GM21717 (cell line): Measurements from ENCODE around the gene TBCB.
A peak's percentile ranks its signal among the peaks of the same experiment; 100 is the strongest.
"Not testable (repeated sequence)": the region's sequence is repeated elsewhere in the genome, so short reads cannot be mapped to it uniquely, and the experiment has no call there.

ENCODE experiments used
- ATAC-seq: cut with Tn5 transposase; IDR thresholded peaks from one replicate; pipeline ENCODE4 v1.9.1; 2021; ENCODE audit warnings: mild to moderate bottlenecking, moderate library complexity; ENCODE audit not compliant: unreplicated experiment

TBCB gene

DNA sequence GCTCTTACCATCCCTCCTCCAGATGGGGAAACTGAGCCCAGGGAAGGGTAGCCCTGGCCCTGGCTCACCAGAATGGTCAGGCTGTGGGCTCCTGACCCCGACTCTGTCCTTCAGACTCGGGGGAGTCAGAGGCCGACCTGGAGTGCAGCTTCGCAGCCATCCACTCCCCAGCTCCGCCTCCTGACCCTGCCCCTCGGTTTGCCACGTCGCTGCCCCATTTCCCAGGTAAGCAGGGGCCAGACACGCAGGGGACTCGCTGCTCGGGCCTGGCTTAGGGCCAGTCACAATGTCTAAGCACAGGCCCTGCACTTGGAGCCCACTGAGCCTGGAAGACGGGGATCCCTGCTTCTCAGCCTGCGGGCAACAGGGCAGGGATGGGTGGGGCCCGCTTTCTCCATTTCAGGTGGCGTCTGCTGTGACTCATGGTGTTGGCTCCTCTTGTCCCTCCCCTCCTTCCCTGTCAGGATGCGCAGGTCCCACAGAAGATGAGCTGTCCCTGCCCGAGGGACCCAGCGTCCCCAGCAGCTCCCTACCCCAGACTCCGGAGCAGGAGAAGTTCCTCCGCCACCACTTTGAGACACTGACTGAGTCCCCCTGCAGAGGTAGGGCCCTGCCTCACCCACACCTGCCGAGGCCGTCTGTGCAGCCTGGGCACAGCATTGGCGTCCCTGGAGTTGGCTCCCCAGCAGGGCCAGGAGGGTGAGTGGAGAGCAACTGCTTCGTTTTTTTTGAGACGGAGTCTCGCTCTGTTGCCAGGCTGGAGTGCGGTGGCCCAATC, 13.5 kb upstream of the TBCB start:
- no peak for ATAC-seq

DNA sequence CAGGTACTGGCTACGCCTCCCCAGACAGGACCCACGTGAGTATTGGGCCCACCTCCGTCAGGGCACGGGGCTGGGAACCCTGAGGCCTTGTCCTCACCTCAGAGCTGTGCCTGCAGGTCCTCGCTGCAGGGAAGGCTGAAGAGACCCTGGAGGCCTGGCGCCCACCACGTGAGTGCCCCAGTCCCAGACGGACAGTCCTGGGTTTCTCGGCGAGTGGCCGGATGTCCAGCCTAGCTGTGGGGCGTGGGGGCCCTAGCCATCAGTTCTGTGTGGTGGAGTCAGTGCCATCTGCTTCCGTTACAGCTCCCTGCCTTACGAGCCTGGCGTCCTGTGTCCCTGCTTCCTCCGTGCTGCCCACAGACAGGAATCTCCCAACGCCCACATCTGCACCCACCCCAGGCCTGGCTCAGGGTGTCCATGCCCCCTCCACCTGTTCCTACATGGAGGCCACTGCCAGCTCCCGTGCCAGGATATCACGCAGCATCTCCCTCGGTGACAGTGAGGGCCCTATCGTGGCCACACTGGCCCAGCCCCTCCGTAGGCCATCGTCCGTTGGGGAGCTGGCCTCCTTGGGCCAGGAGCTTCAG, 12.1 kb upstream of the TBCB start:
- ATAC-seq = no peak

DNA sequence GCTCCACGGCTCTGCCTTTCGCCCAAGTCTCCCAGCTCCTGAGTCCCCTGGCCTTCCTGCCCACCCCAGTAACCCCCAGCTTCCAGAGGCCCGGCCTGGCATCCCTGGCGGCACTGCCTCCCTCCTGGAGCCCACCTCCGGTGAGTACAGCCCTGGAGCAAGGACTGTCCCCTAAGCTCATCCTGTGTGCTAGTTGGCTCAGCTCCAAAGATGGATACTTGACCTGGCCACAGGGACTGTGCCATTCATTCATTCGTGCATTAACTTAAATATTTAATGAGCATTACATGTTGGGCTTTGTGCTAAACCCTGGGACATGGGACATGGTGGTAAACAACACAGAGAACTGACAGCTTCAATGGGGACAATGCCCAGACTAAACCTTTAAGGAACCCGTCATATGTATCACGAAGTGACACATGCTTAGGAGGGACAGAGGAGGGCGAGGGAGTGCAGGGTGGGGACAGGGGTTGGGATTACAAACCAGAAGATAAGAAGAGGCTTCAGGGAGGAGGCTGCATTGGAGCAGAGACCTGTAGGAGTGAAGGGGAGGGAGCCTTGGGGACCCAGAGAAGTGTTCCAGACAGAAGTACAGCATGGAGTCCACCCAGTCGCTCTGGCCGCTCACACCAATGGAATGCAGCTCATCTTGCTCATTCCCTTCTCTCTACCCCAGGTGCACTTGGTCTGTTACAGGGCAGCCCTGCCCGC, 11.3 kb upstream of the TBCB start:
- ATAC-seq = no peak

DNA sequence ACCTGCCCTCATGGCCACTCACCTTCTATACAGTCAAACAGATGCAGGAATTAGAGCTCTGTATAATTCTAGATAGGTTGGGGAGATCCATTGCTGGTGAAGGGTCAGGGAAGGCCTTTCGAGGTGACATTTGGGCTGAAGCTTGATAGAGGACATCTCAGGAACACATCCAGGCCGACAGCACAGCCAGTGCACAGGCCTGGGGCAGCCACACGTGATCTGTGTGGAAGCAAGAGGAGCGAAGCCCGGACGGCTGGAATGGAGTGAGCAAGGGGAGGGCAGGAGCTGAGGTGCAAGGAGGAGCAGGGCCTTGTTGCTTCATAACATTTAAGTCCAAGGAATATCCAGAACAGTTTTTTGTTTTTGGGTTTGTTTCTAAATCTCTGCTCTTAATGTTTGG, 8.8 kb upstream of the TBCB start:
- no peak for ATAC-seq

DNA sequence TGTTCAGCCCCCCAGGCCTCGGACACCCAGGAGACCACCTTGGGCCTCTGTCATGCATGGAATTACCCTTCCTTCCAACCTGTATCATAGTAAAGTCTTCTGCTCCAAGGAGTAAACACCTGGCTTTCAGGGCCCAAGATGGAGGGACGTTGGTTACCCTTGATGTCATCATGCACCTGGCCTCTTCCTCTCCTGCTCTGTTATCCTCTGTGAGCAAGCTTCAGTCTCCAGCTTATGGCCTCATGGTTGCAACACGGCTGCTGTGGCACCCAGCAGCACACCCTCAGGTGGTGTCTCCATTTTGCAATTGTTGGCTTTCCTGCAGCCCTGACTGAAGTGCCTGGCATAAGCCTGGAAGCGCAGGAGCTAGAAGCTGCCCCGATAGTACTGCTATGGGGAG, 8.3 kb upstream of the TBCB start:
- no peak for ATAC-seq

DNA sequence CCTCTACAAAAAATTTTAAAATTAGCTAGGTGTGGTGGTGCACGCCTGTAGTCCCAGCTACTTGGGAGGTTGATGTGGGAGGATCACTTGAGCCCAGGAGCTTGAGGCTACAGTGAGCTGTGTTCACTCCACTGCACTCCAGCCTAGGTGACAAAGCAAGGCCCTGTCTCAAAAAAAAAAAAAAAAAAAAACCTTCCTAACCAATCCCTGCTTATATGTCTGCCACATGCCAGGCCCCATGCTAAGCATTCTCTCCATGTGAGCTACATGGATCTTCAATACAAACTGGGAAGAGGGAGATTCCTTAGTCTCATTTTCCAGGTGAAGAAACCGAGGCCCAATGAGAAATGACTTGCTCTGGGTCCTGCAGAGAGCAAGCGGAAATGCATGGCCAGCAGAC, 6.6 kb upstream of the TBCB start:
- ATAC-seq = no peak

DNA sequence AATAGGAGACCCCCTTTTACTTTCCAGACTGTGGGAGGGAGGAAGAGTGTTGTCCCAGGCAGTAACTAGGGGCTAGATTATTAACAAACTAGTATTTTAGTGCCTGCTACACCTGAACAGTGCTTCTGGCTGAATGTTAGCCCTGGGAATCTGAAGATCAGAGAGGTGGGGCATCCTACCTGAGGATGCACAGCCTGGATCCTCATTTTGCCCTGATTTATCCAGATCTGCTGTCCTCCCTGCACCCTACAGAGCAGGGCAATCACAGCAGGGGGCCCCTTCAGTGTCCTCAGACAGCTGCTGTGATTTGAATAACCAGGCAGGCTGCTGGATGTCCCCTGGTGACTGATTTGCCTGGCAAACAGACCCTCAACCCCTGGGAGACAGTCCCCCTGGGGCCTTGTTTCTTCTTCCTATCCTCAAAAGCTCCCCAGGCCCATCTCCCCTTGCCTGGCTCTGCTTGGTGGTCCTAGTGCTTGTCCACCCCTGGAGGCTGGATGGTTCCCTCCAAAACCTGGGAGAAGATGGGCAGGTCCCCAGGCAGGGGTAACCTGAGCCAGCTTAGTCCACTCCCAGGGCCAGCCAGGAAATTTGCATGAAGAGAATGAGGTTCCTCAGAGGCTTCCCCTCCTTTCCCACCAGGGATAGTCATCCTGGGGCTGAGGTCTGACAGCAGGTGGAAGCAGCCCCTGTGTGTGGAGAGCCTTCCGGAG, 4.6 kb upstream of the TBCB start, which contains the start of gene OVOL3:
Gene OVOL3, plus strand, starts transcription at position 657 of the 713 bp plus-strand sequence. CDS start 60 bp downstream, outside the sequence.
- ATAC-seq = no peak

DNA sequence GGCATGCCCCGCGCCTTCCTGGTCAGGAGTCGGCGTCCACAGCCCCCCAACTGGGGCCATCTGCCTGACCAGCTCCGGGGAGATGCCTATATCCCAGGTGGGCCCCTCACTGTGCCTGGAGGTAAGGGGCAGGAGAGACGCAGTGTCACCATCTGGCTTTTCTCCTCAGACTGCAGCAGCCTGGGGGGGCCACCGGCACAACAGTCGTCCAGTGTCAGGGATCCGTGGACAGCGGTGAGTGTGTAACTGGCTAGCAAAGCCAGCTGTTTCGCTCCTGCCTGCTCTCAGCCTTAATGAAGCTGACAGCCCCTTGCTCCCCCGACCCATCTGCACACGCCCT, 4.1 kb upstream of the TBCB start:
- no peak for ATAC-seq

DNA sequence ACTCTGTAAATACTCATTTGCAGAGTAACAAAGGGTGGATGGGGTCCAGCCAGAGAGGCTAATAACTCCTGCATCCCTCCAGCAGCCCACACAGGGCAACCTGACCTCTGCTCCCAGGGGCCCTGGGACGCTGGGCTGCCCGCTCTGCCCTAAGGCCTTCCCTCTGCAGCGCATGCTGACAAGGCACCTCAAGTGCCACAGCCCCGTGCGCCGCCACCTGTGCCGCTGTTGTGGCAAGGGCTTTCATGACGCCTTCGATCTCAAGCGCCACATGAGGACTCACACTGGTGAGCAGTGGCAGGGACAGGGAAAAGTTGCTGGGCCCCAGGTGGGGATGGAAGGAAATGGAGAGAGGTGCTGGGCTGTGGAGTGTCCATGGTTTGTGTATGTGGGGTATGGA, 2.6 kb upstream of the TBCB start:
- no peak for ATAC-seq

DNA sequence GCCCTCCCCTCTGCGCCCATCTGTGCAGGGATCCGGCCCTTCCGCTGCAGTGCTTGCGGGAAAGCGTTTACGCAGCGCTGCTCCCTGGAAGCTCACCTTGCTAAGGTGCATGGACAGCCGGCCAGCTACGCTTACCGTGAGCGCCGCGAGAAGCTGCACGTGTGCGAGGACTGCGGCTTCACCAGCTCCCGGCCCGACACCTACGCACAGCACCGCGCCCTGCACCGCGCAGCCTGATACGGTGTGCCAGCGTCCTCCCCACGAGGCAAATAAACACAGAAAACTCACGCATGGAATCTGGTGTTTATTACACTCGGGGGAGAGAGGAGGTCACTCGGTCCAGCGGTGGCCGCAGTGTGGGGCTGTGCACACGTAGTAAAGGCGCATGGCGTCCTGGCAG, 1.8 kb upstream of the TBCB start:
- ATAC-seq = no peak

DNA sequence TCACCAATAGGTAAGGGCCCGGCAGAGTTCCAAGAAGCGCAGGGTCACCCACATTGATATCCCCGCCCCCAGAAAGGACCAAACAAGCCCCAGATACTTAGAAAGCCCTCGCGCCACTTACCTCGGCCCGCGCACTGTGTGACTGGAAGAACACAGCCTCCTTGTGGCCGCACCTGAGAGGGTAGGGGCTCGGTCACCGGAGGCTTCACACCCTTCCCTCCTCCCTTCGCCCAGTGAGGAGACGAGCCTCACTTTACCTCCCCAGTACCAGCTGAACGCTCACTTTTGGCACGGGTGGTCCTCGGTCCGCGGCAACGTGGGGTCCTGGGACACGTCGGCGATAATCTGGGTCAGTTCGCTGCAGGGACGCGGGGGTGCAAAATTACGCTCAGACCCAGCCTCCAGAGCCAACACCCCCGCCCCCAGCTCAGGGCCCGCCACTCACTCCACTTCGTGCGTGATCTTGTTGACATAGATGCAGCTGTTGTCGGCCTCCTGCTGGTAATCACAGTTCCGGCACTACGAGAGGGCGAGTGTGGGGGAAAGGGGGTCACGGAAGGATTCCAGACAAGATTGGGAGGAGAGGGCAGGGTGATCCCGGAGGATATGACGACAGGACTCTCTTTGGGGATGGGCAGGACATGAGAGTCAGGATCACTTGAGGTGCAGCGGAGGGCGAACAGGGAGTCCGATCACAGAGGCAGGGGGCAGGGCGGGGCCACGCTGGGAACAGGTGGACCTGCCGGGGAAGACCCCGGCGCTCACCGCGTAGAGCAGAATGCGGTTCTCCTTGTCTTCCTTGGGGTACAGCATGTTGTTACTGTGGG, 1.2 kb upstream of the TBCB start:
- ATAC-seq = peak; percentile 7

DNA sequence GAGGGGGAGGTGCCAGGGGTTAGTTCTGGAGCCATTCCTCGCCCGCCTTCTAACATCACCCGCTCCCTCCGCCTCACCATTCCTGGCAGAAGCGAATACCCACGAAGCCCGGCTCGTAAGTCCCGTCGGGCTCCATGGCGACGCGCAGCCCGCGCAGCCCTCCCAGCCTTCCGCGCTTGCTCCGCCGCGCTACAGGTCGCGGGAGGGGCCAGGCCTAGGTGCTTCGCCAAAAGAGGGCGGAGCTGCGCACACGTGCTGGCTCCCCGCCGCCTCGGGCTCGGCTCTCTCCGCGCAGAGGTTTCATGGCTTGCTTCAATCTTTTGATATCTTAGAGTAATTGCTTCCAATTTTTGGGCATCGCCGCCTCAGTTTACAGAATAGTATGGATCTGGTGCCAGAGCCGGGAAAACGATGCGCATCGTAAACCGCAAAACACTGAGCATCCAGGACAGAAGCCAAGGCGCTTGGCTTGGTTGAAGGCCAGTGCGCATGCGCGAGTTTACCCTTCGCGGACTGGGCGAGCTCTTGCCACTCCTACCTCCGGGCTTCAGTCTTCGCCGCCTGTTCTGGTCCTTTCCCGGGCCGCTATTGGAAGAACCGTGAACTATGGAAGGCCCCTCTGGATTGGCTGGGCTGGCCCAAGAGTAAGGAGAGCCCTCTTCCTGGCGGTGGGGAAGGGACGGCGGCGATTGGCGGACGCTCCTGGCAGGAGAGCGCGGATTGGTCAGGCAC, 381 bp upstream of the TBCB start, which contains the start of gene POLR2I:
Gene POLR2I, minus strand, starts transcription at position 155 of the 732 bp plus-strand sequence. Its CDS starts 19 bp downstream, at position 136.
- ATAC-seq = peak; percentile 66

DNA sequence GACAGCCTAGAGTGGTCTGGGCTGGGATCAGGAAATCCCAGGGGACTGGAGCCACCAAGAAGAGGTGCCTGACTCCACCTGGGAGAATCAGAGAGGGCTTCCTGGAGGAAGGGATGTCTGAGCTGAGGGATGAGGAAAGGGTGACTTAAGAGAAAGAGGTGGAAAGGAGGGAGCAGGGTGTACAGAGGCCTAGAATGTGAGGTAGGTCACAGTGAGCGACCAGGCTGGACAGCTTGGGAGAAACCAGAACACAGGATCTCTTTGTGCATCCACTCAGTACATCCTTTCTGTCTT, 1.0 kb downstream of the TBCB start:
- ATAC-seq = no peak

DNA sequence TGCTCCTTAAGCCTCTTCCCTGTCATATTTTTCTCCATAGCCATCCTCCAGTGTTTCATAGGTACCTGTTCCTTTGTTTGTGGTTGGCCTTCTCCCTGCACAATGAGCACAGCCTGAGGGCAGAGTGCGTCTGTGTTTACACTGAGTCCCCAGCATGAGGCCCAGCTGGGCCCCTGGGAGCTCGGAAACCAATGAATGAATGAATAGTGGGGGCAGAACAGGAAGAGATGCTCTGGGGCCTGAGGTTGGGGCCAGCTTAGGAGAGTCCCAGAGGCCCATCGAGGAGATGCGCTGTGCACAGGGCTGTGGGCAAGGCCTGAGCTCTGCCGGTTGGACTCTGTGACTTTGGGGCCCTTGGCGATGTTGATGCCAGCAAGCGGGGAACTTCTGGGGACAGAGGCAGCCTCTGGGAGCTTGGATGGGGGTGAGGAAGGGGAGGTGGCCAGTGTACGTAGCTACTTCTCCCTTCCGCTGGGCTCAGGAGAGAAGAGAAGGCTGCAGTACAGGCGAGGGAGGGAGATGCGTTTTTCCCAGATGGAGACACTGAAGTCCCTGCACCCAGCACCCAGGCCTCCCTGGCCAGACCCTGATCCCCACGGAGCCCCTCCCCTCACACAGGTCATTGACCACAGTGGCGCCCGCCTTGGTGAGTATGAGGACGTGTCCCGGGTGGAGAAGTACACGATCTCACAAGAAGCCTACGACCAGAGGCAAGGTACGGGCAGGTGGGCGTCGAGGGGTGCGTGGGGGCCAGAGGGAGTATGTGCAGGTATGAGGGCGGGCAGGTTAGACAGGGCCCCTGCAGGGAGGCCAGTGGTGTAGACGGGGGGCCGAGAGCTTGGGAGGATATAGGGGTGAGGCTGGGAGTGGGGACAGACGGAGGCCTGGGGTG, 5.1 kb downstream of the TBCB start:
- no peak for ATAC-seq

DNA sequence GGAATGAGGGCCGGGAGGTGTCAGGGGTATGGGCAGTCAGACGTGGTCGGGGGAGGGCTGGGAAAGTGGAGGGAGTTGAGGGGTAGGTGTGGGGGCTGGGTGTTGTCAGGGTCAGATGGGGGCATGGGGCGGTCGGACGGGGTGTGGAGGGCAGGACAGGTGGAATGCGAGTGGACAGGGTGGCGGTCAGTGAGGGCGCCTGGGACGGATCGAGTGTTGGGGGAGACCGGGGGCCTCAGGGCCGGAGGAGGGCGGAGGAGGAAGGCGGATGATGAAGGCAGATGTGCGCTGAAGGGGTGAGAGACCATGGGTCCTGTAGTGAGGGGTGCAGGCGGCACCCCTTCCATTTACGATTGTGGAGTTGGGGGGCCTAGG, 5.7 kb downstream of the TBCB start:
- no peak for ATAC-seq

DNA sequence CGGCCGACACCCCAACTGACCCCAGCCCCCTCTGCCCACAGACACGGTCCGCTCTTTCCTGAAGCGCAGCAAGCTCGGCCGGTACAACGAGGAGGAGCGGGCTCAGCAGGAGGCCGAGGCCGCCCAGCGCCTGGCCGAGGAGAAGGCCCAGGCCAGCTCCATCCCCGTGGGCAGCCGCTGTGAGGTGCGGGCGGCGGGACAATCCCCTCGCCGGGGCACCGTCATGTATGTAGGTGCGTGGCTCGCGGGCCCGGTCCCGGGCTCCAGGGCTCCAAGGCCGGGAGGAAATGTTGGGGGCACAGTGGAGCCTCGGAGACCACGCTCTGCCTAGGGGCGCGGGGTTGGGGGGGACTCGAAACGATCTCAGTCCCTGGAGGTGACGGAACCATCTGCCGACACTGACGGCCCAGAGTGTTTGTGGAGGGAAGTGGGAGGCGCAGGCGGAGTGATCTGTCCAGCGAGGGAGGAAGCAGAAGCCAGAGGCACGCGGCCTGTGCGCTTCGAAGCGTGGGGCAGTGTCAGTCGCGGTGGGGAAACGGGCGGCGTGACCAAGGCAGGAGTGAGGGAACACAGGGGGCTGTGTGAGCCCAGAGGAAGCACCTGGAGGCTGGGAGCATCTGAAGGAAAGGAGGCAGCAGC, 6.3 kb downstream of the TBCB start:
- no peak for ATAC-seq

DNA sequence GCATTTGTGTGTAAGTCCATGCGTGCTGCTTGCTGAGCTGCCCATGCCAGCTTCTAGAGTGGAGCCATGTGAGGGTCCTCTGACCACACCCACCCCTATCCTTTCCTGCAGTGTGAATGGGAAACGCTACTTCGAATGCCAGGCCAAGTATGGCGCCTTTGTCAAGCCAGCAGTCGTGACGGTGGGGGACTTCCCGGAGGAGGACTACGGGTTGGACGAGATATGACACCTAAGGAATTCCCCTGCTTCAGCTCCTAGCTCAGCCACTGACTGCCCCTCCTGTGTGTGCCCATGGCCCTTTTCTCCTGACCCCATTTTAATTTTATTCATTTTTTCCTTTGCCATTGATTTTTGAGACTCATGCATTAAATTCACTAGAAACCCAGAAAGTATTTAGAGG, 10.3 kb downstream of the TBCB start:
- no peak for ATAC-seq

DNA sequence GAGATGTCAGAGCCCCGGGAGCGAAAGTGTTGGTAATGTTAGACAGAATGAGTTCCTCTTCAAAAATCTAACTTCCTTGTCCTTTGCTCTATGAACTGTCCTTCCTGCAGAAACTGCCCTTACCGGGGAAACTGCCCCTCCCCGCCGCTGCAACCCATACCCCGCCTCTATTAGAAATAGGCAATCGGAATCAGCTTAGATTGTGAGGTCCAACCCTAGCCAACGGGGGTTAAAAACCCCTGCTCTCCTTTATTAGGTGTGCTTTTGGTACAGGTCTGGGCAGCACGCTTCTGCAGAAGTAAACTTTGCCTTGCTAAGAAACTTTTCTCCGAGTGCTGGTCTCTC, 13.1 kb downstream of the TBCB start:
- ATAC-seq = no peak

DNA sequence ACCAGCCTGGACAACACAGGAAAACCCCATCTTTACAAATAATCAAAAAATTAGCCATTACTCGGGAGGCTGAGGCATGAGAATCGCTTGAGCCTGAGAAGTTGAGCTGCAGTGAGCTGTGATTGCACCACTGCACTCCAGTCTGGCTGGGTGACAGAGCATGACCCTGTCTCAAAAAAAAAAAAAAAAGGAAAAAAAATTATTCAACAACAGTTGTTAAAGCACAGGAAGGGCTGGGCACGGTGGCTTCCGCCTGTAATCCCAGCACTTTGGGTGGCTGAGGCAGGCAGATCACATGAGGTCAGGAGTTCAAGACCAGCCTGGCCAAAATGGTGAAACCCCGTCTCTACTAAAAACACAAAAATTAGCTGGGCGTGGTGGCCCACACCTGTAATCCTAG, 16.0 kb downstream of the TBCB start:
- not testable (repeated sequence) for ATAC-seq
